ENCODE results near the gene MEGF8. TPM values are rescaled to one million over a fixed set of nuclear protein-coding genes. Genes with fewer than 3 reads are reported as not detected.

The MEGF8 gene
- total RNA-seq, 1 donor from 2014 or later = 15.1 TPM

DNA sequence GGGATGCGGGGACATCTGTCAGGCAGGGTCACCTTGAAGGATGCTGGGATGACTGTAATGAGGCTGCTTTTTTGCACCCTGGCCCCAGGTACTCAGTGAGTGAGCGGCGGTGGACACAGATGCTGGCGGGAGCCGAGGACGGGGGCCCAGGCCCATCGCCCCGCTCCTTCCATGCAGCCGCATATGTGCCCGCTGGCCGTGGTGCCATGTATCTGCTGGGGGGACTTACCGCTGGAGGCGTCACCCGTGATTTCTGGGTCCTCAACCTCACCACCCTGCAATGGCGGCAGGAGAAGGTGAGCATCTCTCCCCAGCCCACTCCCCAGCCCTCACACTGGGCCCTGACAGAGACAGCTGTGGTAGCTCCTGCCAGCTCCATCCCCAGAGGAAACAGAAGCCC is 31.3 kb downstream of the MEGF8 start:
- ChIA-PET POLR2A (no interaction called here), CTCF (no interaction called here)
- H3K27ac Mint-ChIP-seq = no peak overlapping the region
- TF ChIP-seq, protein P1, sequence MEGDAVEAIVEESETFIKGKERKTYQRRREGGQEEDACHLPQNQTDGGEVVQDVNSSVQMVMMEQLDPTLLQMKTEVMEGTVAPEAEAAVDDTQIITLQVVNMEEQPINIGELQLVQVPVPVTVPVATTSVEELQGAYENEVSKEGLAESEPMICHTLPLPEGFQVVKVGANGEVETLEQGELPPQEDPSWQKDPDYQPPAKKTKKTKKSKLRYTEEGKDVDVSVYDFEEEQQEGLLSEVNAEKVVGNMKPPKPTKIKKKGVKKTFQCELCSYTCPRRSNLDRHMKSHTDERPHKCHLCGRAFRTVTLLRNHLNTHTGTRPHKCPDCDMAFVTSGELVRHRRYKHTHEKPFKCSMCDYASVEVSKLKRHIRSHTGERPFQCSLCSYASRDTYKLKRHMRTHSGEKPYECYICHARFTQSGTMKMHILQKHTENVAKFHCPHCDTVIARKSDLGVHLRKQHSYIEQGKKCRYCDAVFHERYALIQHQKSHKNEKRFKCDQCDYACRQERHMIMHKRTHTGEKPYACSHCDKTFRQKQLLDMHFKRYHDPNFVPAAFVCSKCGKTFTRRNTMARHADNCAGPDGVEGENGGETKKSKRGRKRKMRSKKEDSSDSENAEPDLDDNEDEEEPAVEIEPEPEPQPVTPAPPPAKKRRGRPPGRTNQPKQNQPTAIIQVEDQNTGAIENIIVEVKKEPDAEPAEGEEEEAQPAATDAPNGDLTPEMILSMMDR (IDR thresholded peaks at IDR 0.05) = no peak
- H3K4me1 Mint-ChIP-seq = peaks cover 6% of the 10 kb centered on the region
- H3K27me3 Mint-ChIP-seq = no peaks in the 10 kb centered on the region
- intact Hi-C loops (cut with micrococcal nuclease) = no loop called here
- no peak for DNase-seq
- H3K36me3 Mint-ChIP-seq (ENCODE audit: low read depth) = peaks cover 25% of the 10 kb centered on the region
- no peaks in the 10 kb centered on the region for H3K9me3 Mint-ChIP-seq
- no peak overlapping the region for H3K4me3 Mint-ChIP-seq
- ATAC-seq (ENCODE audit: low read depth) = no peak

DNA sequence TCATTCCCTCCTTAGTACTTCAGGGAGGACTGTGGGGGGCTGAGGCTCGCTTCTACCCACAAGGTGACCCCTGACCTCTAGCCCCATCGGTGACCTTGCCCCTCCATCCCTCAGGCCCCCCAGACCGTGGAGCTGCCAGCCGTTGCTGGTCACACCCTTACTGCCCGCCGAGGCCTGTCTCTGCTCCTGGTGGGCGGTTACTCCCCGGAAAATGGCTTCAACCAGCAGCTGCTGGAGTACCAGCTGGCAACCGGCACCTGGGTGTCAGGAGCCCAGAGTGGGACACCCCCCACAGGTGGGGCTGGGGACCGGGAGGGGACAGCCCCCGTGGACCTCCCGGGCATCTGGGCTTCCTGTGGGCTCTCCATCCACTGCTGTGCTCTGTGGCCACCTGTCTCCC is 31.9 kb downstream of the MEGF8 start:
- peaks cover 22% of the 10 kb centered on the region for H3K36me3 Mint-ChIP-seq (ENCODE audit: low read depth)

DNA sequence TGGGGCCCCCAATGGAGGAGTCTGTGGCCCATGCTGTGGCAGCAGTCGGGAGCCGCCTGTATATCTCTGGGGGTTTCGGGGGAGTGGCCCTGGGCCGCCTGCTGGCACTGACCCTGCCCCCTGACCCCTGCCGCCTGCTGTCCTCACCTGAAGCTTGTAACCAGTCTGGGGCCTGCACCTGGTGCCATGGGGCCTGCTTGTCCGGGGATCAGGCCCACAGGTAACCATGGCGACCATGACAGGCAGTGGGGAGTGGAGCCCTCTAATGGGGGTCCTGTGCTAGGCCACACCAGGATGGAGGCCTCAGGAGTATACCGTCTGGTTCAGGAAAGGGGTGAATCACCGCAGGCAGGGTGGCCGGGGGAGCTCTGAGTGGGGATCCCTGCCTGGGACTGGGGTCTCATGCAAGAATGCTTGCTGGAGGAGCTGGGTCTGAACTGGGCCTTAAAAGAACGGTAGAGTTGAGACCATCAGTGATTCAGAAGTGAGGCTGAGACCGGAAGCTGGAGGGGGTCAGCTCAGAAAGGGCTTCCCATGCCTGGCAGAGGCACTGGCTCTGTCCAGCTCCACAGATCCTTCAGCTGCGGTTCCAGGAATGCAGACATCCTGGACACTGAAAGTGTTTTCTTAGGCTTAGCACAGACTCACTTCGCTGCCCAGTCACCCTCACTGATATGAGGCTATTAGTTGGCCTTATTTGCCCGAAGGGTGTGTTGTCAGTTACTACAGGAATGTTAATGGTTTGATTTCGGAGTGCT is 35.5 kb downstream of the MEGF8 start:
- H3K27me3 Mint-ChIP-seq = no peaks in the 10 kb centered on the region

More for the DNA sequence above, 31.9 kb downstream of the MEGF8 start:
- Mint-ChIP-seq H3K9me3 (no peaks in the 10 kb centered on the region), H3K27ac (no peak overlapping the region), H3K4me3 (no peak overlapping the region), H3K27me3 (no peaks in the 10 kb centered on the region), H3K4me1 (peaks cover 7% of the 10 kb centered on the region)
- ChIA-PET POLR2A (interaction anchor here (0.6 kb wide), 1 partner anchor 39 kb away, joined by 4 read pairs; no protein-coding TSS in a partner anchor), CTCF (no interaction called here)
- intact Hi-C loops (cut with micrococcal nuclease) = no loop called here
- ATAC-seq (ENCODE audit: low read depth) (no peak), DNase-seq (no peak)
- TF ChIP-seq, protein P1 (IDR thresholded peaks at IDR 0.05) = no peak

DNA sequence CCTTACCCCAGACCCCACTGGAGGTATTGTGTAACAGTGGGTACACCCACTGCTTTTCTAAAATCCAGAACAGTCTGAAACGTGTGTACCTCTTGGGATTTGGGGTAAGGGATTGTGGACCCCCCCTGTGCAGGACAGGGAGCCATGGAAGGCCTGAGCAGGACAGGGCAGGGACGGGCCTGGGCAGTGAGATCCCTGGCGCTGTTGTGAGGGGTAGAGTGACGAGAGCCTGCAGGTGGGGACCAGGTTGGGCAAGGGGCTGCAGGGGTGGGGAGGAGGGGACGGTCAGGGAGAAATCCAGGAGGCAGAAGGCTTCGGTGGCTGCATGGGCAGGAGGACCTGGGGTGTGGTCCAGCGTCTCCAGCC is 36.1 kb downstream of the MEGF8 start:
- ChIA-PET CTCF (no interaction called here), POLR2A (no interaction called here)
- Mint-ChIP-seq H3K36me3 (ENCODE audit: low read depth) (peaks cover 14% of the 10 kb centered on the region), H3K27me3 (no peaks in the 10 kb centered on the region), H3K9me3 (no peaks in the 10 kb centered on the region), H3K4me3 (no peak overlapping the region), H3K4me1 (peaks cover 39% of the 10 kb centered on the region), H3K27ac (peak overlapping the region; percentile 5)
- intact Hi-C loops (cut with micrococcal nuclease) = no loop called here
- TF ChIP-seq, protein P1 (IDR thresholded peaks at IDR 0.05) = no peak
- ATAC-seq (ENCODE audit: low read depth) = no peak
- no peak for DNase-seq

More for the DNA sequence above, 35.5 kb downstream of the MEGF8 start:
- H3K27ac Mint-ChIP-seq = peak overlapping the region; percentile 5
- DNase-seq = no peak
- peaks cover 16% of the 10 kb centered on the region for H3K36me3 Mint-ChIP-seq (ENCODE audit: low read depth)
- peaks cover 35% of the 10 kb centered on the region for H3K4me1 Mint-ChIP-seq
- intact Hi-C loops (cut with micrococcal nuclease) = no loop called here
- H3K4me3 Mint-ChIP-seq = no peak overlapping the region
- ChIA-PET CTCF (no interaction called here), POLR2A (interaction anchor here (0.6 kb wide), 1 partner anchor 58 kb away, joined by 4 read pairs; no protein-coding TSS in a partner anchor)
- H3K9me3 Mint-ChIP-seq = no peaks in the 10 kb centered on the region
- TF ChIP-seq, protein P1 (IDR thresholded peaks at IDR 0.05) = no peak
- no peak for ATAC-seq (ENCODE audit: low read depth)

DNA sequence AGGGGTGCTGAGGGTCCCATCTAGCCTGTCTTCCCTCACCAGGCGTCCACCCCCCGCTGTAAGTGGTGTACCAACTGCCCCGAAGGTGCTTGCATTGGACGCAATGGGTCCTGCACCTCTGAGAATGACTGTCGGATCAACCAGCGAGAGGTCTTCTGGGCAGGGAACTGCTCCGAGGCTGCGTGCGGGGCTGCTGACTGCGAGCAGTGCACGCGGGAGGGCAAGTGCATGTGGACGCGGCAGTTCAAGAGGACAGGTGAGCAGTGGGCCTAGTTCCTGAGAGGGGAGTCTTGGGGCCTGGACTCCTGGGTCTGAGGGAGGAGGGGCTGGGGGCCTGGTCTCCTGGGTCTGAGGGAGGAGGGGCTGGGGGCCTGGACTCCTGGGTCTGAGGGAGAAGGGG is 36.9 kb downstream of the MEGF8 start:
- Mint-ChIP-seq H3K27me3 (no peaks in the 10 kb centered on the region), H3K9me3 (no peaks in the 10 kb centered on the region), H3K36me3 (ENCODE audit: low read depth) (peaks cover 13% of the 10 kb centered on the region), H3K27ac (no peak overlapping the region), H3K4me1 (peaks cover 42% of the 10 kb centered on the region), H3K4me3 (no peak overlapping the region)
- ChIA-PET CTCF (no interaction called here), POLR2A (no interaction called here)
- intact Hi-C loops (cut with micrococcal nuclease) = no loop called here
- TF ChIP-seq, protein P1 (IDR thresholded peaks at IDR 0.05) = no peak
- DNase-seq (no peak), ATAC-seq (ENCODE audit: low read depth) (no peak)
